Measurements from ENCODE around the gene PDZD2. TPM values are rescaled to one million over a fixed set of nuclear protein-coding genes. Genes with fewer than 3 reads are reported as not detected.
"Not testable (repeated sequence)": the region's sequence is repeated elsewhere in the genome, so short reads cannot be mapped to it uniquely, and the experiment has no call there.

PDZD2 gene
- 10 to 100 TPM in 2 of 3 donors, 1 to 10 TPM in 1; 2.5 to 38.9 (median 12.0) TPM for polyA plus RNA-seq

DNA sequence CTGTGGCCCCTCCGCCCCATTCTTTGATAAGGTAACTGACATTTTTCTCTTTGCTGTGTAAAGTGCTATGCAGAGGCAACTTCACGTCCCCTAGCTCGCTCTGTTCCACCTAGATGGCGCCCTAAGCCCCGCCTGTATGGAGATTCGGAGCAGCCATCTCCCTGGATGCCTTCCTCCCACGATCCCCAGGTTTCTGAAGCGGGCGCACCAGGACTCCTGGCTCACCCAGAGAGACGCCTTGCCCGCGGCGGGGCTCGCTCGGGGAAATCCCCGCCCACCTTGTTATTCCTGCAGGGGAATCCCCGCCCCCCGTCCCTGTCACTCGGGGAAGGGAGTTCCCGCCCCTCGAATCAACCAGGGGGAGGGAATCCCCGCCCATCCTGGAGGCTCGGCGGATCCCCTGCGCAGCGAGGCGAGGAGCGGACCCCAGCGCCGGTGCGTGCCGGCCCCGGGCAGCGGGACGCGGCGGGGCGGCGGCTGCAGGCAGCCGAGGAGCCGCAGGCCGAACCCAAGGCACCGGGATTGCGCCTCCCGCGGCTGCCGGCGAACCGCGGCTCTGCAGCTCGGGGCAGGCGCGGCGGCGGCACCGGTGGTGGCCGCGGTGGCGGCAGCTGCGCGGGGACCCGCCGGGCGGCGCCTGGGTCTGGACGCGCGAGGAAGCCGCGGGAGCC, at the start of gene PDZD2:
Gene PDZD2 (plus strand): TSS at position 384 of the 671 bp plus-strand sequence.
- 0% methylated on average over 62 to 70 of the region's 70 CpGs for WGBS, 3 donors
- no peak within 1 kb of the TSS for H3K27ac ChIP-seq (ENCODE audit: low read depth, low read length)

DNA sequence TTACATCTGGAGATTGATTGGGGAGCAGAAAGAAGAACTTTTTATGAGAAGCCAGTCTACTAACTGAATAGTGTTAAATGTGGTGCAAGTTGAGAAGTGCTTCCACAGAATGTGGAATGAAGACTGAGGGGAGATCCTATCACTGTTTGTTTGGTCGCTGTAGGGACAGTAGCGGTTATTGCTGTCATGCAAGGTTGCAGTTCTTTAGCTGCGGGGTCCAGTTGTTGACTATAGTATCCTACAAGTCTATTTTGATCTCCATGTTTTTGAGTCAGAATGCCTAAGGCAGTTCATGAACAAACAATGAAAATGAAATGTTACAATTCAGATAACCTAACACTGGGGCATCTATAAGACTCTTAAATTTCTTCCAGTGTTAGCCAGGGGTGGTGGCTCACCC, 45.3 kb upstream of the PDZD2 start:
- H3K27ac ChIP-seq (ENCODE audit: low read depth, low read length), result no peak overlapping the region
- 79 to 92% (median 91%) methylated on average over 3 of the region's 3 CpGs for WGBS, 3 donors

DNA sequence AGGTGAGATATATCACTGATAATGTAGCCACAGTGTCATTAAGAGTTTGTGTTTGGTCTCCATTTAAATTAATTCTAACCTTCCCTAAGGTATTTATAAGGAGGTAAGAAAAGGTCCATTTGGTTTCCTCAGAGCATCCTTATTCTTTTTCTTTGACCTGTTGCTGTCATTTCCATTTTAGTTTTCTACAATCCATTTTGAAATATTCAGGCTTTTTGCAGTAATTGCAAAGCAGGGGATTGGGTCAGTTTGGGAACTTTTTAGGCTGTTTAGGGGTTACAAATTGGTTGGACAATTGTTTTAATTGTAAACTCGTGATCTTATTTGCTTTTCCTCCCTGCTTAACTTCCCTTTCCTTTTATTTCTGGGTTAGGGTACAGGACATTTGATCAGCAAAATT, 42.6 kb upstream of the PDZD2 start:
- 52 to 76% (median 63%) methylated on average over 1 of the region's 1 CpG for WGBS, 3 donors
- no peak overlapping the region for H3K27ac ChIP-seq (ENCODE audit: low read depth, low read length)

DNA sequence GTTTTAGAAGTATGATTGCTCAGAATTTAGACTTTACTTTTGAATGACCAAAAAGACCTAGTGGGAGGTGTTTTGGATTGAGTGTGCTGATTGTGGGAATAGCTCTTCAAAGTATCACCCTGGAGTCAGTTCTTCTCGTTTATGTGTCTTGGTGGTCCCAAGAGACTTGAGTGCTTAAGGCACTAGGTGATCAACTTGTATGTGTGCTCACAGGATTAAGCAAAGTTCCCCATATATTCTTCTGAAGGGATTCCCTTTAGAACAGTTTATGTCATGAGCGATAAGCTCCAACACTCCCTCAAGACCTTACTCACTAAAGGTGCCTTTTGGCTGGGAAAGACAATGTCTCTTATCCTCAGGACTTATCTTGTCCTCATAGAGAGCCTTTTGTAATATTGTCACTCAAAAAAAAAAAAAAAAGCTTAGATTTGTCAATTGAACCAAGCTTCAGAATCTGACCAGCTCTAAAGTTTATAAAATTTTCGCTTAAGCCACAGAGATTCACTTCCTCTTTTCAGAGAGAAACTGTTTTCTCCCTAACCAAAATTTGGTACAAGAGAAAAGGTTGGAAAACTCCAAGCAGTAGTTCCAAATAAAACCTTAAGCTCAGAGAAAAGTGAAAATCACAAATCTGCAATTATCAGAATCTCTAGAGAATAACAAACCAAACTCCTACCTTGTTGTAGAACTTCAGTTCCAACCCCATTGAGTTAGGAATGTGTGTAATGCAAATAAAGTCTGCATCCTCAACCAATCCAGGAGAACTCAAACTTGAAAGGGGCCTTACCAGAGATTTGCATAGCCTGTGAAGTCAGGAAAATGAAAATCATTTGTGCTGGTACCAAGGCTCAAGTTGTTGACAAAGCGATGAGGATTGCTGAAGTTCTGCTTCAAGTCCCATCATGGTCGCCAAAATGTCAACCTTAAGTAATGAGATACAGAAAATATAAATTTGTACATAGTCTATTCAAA, 40.0 kb upstream of the PDZD2 start:
- no peak overlapping the region for H3K27ac ChIP-seq (ENCODE audit: low read depth, low read length)

DNA sequence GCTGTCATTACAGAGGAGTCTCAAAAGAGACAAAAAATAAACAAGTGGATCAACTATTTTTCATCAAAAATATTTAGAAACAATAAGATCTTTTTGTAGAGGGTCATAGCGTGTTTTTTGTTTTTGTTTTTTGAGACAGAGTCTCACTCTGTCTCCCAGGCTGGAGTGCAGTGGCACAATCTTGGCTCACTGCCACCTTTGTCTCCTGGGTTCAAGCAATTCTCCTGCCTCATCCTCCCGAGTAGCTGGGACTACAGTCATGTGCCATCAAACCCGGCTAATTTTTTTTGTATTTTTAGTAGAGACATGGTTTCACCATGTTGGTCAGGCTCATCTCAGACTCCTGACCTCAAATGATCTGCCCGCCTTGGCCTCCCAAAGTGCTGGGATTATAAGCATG, 36.6 kb upstream of the PDZD2 start:
- not testable (repeated sequence) for H3K27ac ChIP-seq (ENCODE audit: low read depth, low read length)
- WGBS, 3 donors, result 76 to 85% (median 84%) methylated on average over 4 of the region's 4 CpGs

More for the DNA sequence above, 40.0 kb upstream of the PDZD2 start:
- 71 to 77% (median 75%) methylated on average over 5 of the region's 5 CpGs for WGBS, 3 donors

DNA sequence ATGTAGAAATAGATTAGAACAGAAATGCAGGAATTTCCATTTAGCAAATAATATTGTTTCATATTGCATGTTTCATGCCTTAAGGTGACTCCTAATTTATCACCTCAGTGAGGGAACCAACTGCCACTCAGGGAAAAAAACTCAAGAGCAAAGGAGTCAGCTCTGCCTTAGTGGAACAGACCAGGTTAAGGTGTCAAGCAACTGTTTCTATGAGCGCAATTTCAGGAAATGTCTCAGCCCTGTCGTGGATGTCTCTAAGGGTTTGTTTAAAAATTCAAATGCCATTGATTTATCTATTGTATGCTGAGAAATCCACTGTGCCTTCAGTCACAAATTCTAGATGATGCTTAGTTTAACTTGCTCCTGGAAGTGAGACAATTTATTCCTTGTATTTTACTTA, 34.7 kb upstream of the PDZD2 start:
- H3K27ac ChIP-seq (ENCODE audit: low read depth, low read length), result no peak overlapping the region
- 60 to 78% (median 69%) methylated on average over 2 of the region's 2 CpGs for WGBS, 3 donors

DNA sequence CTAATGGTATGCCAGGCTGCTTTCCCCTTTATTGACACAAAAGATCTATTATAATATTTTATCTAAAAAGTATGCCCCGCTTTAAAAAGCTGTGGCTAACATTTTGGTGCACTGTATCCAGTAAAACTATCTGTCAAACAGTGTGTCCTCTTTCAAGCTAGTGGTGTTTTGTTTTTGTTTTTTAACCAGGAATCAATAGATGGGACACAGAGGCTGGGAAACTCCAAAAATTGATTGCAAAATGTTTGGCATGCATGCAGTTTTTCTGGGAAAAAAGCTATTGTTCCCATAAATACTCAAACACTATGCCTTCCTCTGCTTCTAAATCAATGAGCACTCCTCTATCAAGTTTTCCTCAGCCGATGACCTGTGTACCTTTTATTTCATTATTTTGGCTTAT, 34.3 kb upstream of the PDZD2 start:
- WGBS, 3 donors, result 55 to 86% (median 65%) methylated on average over 2 of the region's 2 CpGs
- H3K27ac ChIP-seq (ENCODE audit: low read depth, low read length), result no peak overlapping the region

DNA sequence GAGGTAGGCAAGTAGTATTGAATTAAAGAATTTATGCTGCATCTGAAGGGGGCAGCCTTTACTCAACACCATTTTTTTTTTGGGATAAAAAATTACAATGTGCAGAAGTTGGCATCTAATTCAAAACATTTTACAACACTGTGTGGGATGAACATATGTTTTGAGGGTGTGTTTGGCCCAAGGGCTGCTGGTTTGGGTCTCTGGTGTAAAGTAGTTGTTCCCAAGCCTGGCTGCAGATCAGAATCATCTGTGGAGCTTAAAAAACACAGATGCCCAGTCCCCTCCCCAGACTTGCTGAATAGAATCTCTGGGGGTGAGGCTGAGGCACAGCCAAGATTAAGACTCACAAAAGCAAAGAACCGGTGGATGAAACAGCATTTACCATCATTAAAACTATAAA, 33.0 kb upstream of the PDZD2 start:
- no peak overlapping the region for H3K27ac ChIP-seq (ENCODE audit: low read depth, low read length)
- 60 to 95% (median 62%) methylated on average over 1 of the region's 1 CpG for WGBS, 3 donors

DNA sequence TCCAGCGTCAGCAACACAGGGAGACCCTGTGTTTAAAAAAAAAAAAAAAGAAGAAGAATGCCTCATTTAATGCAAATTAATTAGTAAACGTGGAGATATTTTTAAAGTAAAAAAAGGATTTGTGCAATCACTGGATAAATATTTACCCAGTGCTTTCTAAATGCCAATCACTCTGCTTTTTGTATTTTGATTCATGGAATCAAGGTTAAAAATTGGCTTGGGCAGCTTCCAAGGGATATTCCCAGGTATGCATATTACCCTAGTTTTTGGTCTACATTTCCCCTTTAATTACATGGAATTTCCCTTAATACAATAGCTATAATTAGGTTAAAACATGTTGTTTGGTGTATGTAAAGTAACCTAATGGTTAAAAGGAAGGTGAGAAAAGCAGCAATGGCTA, 31.4 kb upstream of the PDZD2 start:
- WGBS, 3 donors, result 30 to 65% (median 64%) methylated on average over 2 of the region's 2 CpGs
- H3K27ac ChIP-seq (ENCODE audit: low read depth, low read length), result no peak overlapping the region

DNA sequence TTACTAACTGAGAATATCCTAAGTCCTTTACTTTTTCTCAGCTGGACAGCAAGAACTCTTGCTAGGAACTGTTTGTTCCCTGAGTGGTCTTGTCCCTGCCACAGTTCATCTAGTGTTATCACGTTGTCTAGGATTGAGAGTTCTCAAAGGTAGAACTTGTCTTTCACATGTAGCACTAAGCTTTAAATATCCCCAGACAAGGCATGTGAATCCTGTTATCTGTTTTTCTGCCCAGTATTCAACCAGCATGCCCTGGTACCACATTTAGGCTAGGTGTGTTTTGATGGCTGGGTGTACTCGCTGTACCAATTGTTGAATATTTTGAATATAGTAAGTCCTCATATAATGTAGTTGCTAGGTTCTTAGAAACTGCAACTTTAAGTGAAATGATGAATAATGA, 27.9 kb upstream of the PDZD2 start:
- 84 to 97% (median 90%) methylated on average over 2 of the region's 2 CpGs for WGBS, 3 donors

DNA sequence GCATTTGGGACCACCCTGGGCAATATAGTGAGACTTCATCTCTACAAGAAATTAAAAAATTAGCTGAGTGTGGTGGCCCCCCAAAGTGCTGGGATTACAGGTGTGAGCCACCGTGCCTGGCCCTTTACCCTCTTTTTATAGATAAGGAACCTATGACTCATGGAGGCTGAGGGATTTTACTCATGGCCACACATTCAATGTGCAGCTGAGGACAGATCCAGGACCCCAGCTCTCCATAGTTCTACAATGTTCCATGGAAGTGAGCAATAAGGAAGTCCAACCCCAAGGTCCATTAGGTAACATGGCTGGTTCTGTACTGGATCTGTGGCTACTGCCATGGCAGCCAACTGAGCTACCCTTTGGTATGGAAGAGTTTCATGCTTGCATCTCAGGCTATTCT, 25.3 kb upstream of the PDZD2 start:
- H3K27ac ChIP-seq (ENCODE audit: low read depth, low read length), result no peak overlapping the region
- 39 to 59% (median 52%) methylated on average over 1 of the region's 1 CpG for WGBS, 3 donors

More for the DNA sequence above, 27.9 kb upstream of the PDZD2 start:
- H3K27ac ChIP-seq (ENCODE audit: low read depth, low read length), result no peak overlapping the region

DNA sequence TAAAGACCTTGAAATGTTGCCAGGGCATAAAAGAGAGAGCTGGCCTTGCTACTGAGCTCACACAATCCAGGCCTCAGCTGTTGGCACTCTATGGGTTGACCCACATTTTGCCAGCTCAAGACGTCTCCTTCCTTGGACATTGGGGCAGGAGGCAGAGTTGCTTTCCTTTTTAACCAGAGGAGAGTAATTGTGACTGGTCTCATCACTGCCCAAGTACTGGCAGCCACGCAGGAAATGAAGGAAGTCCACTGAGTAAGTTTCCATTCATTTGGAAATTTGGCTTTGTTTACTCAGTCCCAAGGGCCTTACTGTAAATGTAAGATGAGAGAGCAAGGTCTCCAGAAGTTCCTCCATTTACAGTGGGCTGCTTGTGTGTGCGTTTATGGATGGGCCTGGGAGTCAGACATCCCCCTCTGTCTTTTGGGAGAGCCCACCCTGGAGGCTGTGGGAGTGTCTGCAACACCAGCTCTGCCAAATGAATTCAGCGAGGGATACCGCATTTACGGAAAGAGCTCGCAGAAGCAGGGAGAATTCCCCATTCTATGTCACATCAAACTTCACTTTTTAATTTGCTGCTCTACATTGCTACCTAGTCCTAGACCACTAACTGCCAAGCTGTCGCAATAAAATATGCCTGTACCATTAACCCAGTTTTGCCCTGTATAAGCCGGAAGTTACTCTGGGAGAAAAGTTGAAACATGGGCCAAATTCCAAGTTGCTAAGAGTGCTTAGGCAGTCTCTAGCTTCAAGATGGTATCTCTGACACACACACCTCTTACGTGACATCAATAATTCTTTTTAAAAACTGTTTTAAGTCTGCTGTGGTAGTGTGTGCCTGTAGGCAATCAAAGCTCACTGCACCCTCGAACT, 24.5 kb upstream of the PDZD2 start:
- WGBS, 3 donors, result 17 to 60% (median 20%) methylated on average over 11 of the region's 11 CpGs
- no peak overlapping the region for H3K27ac ChIP-seq (ENCODE audit: low read depth, low read length)

DNA sequence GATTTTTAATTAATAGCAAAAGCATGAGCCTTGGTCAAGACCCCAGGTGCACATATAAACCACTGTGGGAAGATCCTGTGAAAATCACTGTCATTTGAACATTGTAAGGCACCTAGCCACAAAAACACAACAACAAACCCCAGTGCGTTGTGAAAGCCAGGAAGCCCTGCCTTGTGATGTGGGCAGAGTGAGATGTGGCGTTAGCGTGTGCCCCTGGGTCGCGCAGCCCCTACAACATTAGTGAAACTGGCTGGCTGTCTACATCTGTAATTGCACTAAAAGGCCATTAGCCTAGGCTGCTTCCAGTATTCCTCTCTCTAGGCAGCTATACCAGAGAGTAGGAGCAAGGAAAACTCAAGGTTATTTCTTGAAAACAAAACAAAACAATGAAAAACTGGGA, 21.1 kb upstream of the PDZD2 start:
- H3K27ac ChIP-seq (ENCODE audit: low read depth, low read length), result no peak overlapping the region
- WGBS, 3 donors, result 46 to 59% (median 58%) methylated on average over 5 of the region's 5 CpGs

DNA sequence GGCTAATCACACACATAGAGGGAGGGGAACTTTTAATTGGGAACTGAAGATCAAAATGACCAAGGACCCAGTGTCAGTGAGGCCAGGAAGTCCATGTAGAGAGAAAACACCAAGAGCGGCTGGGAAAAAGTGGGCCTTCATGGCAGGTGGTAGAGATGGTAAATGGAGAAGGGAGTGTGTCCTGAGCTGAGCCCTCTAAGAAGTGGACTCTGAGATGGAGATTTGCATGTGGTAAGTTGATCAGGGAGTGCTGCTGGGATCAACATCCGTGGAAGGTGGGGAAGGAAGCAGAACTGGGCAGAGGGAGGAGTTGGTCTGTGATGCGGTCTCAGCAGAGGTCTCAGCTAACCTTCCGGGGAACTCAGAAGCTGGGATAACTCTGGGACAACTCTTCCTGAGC, 18.9 kb upstream of the PDZD2 start:
- H3K27ac ChIP-seq (ENCODE audit: low read depth, low read length), result no peak overlapping the region
- 68 to 86% (median 84%) methylated on average over 4 of the region's 4 CpGs for WGBS, 3 donors

DNA sequence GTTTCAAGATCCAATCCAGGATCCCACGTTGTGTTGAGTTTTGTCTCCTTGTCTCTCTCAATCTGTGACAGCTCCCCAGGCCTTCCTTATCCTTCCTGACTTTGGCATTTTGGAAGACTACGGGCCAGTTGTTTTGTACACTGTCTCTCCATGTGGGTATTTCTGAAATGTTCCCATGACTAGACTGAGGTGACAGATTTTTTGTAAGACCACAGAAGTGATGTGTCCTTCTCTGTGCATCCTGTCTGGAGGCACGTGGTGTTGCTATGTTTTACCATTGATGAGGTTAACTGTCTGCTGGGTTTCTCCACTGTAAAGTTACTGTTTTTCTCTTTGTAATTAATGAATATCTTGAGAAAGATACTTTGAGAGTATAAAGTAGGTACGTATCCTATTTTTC, 15.7 kb upstream of the PDZD2 start:
- no peak overlapping the region for H3K27ac ChIP-seq (ENCODE audit: low read depth, low read length)
- 75 to 80% (median 77%) methylated on average over 4 of the region's 4 CpGs for WGBS, 3 donors

DNA sequence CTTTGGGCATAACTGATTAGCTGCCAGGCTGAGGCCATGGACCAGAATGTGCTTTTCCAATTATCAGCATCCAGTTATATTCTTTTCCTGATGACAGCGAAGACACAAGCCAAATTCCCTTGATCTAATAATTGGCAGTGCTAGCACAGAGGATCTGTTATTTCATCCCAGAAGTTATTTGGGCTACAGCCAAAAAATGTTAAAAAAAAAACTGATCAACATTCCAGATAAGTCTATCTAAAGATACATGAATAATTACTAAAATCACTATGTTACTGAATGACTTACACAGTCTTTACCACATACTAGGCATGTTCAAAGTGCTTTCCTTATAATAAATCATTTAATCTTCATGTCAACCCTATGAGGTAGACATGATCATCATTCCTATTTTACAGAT, 13.5 kb upstream of the PDZD2 start:
- H3K27ac ChIP-seq (ENCODE audit: low read depth, low read length), result no peak overlapping the region
- 69 to 86% (median 83%) methylated on average over 1 of the region's 1 CpG for WGBS, 3 donors

DNA sequence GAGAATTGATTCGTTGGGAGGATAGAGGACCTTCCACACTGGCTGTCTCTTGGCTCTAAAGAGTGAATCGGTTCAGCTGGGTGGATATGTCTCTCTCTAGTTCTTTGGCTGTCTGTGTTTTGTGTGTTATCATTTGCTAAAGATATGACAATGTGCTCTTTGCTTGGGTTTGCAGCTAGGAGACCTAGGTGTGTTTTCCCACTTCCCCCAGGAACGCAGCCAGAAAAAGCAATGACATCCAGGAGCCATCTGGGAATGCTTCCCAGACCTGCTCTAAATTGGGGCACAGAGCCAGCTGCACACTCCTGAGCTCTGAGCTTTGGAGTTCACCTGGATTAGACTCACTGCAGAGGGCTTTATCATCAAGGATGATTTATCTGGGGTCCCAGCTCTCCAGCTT, 12.8 kb upstream of the PDZD2 start:
- H3K27ac ChIP-seq (ENCODE audit: low read depth, low read length), result no peak overlapping the region
- 30 to 74% (median 70%) methylated on average over 3 of the region's 3 CpGs for WGBS, 3 donors

DNA sequence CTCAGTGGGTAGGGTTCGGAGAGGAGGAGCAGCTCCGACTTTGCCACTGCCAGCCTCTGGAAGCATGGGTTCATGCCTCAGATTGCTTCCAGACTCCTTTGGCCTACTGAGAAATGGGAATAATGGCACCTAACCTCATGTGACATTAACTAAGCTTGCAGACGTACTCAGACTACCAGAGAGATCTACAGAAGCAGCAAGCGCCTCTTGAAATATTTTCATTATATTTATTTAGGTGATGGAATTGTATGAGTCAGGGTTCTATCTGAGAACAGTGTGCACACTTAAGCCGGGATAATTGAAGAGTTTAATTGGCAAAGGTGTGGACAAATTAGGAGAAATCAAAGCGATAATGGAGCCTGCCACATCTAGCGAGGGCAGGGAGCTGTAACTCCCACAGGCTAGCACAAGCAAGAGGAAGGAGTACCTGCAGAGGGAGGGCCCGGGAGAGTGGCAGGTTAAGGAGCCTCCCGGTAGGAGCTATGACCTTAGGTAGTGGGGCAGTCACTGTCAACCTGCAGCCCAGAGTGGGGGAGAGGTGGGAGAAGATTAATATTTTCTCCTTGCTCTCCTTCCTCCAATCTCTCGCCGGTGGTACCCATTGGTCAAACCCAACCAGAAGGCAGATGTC, 12.2 kb upstream of the PDZD2 start:
- 68 to 87% (median 87%) methylated on average over 11 of the region's 11 CpGs for WGBS, 3 donors
- H3K27ac ChIP-seq (ENCODE audit: low read depth, low read length), result no peak overlapping the region
